ENCODE measurements around the gene CCDC82.

Gene CCDC82

GRCh38 chr11:96391698-96392307 lies 2.1 kb upstream of the CCDC82 start:
- no peak overlapping the region for H3K27ac ChIP-seq (ENCODE audit: low read length)
- H3K4me1 ChIP-seq (ENCODE audit: low read length), result peaks cover 10% of the 10 kb centered on the region
- no peak overlapping the region for H3K4me3 ChIP-seq (ENCODE audit: low read length)
- no peaks in the 10 kb centered on the region for H4K20me1 ChIP-seq (ENCODE audit: insufficient read depth, low read length)
- H3K4me2 ChIP-seq (ENCODE audit: low read length), result no peak overlapping the region
- no peak overlapping the region for H2AFZ ChIP-seq (ENCODE audit: low read depth, low read length)
- peaks cover 24% of the 10 kb centered on the region for H3K79me2 ChIP-seq (ENCODE audit: low read length)
- H3K9ac ChIP-seq (ENCODE audit: low read length), result no peak overlapping the region
- no peak for TF ChIP-seq EZH2phosphoT487 (IDR thresholded peaks at IDR 0.05; ENCODE audit: low read depth)
- no peak for TF ChIP-seq CTCF (IDR thresholded peaks at IDR 0.05; ENCODE audit: low read depth, low read length)
- no peaks in the 10 kb centered on the region for H3K9me3 ChIP-seq (ENCODE audit: insufficient read depth, low read length)
- H3K36me3 ChIP-seq (replicated peaks; ENCODE audit: low read depth, low read length), result no peaks in the 10 kb centered on the region
- no peaks in the 10 kb centered on the region for H3K27me3 ChIP-seq (ENCODE audit: low read depth, low read length)

GRCh38 chr11:96390488-96390792 lies 728 bp upstream of the CCDC82 start:
- Histone ChIP-seq H3K9ac (ENCODE audit: low read length) (peak overlapping the region; percentile 70), H3K4me3 (ENCODE audit: low read length) (peak overlapping the region; percentile 96), H3K79me2 (ENCODE audit: low read length) (peaks cover 24% of the 10 kb centered on the region), H2AFZ (ENCODE audit: low read depth, low read length) (peak overlapping the region; percentile 75; the same call in 1 of the 2 replicates), H3K27ac (ENCODE audit: low read length) (no peak overlapping the region), H4K20me1 (ENCODE audit: insufficient read depth, low read length) (no peaks in the 10 kb centered on the region), H3K27me3 (ENCODE audit: low read depth, low read length) (no peaks in the 10 kb centered on the region), H3K4me2 (ENCODE audit: low read length) (peak overlapping the region; percentile 70), H3K36me3 (replicated peaks; ENCODE audit: low read depth, low read length) (no peaks in the 10 kb centered on the region), H3K4me1 (ENCODE audit: low read length) (peaks cover 10% of the 10 kb centered on the region), H3K9me3 (ENCODE audit: insufficient read depth, low read length) (no peaks in the 10 kb centered on the region)
- TF ChIP-seq EZH2phosphoT487 (IDR thresholded peaks at IDR 0.05; ENCODE audit: low read depth) (no peak), CTCF (IDR thresholded peaks at IDR 0.05; ENCODE audit: low read depth, low read length) (no peak)

- peak overlapping the region; percentile 50; the same call in 1 of the 2 replicates for H2AFZ ChIP-seq (ENCODE audit: low read depth, low read length)
- peaks cover 10% of the 10 kb centered on the region for H3K4me1 ChIP-seq (ENCODE audit: low read length)
- peak overlapping the region; percentile 75 for H3K9ac ChIP-seq (ENCODE audit: low read length)
- peak overlapping the region; percentile 97 for H3K4me2 ChIP-seq (ENCODE audit: low read length)
- no peaks in the 10 kb centered on the region for H3K36me3 ChIP-seq (replicated peaks; ENCODE audit: low read depth, low read length)
- H3K27me3 ChIP-seq (ENCODE audit: low read depth, low read length), result no peaks in the 10 kb centered on the region
- H3K79me2 ChIP-seq (ENCODE audit: low read length), result peaks cover 24% of the 10 kb centered on the region
- no peaks in the 10 kb centered on the region for H4K20me1 ChIP-seq (ENCODE audit: insufficient read depth, low read length)
- peak overlapping the region; percentile 96 for H3K4me3 ChIP-seq (ENCODE audit: low read length)
- peak overlapping the region; percentile 36 for H3K27ac ChIP-seq (ENCODE audit: low read length)
- no peaks in the 10 kb centered on the region for H3K9me3 ChIP-seq (ENCODE audit: insufficient read depth, low read length)
- no peak for TF ChIP-seq EZH2phosphoT487 (IDR thresholded peaks at IDR 0.05; ENCODE audit: low read depth)
Measured at GRCh38 chr11:96388891-96389719, 607 bp downstream of the CCDC82 start.

- Histone ChIP-seq H3K4me3 (ENCODE audit: low read length) (no peak overlapping the region), H2AFZ (ENCODE audit: low read depth, low read length) (no peak overlapping the region), H3K4me2 (ENCODE audit: low read length) (no peak overlapping the region), H3K4me1 (ENCODE audit: low read length) (peaks cover 5% of the 10 kb centered on the region; the same call in 1 of the 2 replicates), H3K79me2 (ENCODE audit: low read length) (peaks cover 10% of the 10 kb centered on the region), H3K9ac (ENCODE audit: low read length) (no peak overlapping the region), H3K27me3 (ENCODE audit: low read depth, low read length) (no peaks in the 10 kb centered on the region), H4K20me1 (ENCODE audit: insufficient read depth, low read length) (no peaks in the 10 kb centered on the region), H3K36me3 (replicated peaks; ENCODE audit: low read depth, low read length) (peaks cover 5% of the 10 kb centered on the region), H3K27ac (ENCODE audit: low read length) (no peak overlapping the region), H3K9me3 (ENCODE audit: insufficient read depth, low read length) (no peaks in the 10 kb centered on the region)
- no peak for TF ChIP-seq EZH2phosphoT487 (IDR thresholded peaks at IDR 0.05; ENCODE audit: low read depth)
- no peak for TF ChIP-seq CTCF (IDR thresholded peaks at IDR 0.05; ENCODE audit: low read depth, low read length)
Measured at GRCh38 chr11:96385187-96385586, 4.5 kb downstream of the CCDC82 start.

Measured in OCI-LY3 (cell line).